ENCODE data around the gene SCN2B. TPM values are rescaled to one million over a fixed set of nuclear protein-coding genes. Genes with fewer than 3 reads are reported as not detected.
A peak's percentile ranks its signal among the peaks of the same experiment; 100 is the strongest.

The SCN2B gene
- total and polyA plus RNA-seq, 3 donors from 2014 or later: 0.24 to 0.70 (median 0.43) TPM

DNA sequence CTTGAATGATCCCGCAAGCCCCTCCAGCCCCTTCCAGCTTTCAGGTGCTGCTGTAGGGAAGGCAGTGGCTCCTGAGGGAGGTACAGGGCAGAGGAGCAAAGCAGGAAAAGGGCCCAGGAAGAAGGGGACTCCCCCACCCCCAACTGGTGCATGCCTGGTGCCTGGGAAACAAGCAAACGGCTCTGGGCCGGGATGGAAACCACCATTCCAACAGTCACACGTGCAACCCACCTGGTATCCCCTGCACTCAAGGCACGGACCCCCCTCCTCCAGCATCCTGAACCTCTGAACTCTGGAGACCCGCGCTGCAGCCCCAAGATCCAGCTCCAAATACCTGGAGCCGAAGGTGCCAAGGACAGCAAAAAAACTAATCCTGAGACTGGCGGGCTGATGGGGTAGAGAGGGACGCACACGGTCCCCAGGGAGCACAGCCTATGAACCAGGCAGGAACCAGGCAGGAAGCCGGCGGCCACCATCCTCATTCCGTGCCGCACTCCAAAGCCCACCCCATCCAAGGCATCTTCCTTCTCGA is 24.4 kb downstream of the SCN2B start:
- Histone ChIP-seq H3K36me3 (ENCODE audit: low read depth, missing control alignments) (no peaks in the 10 kb centered on the region), H3K4me3 (peak overlapping the region in 1 of 2 donors; percentile 64), H3K27me3 (no peaks in the 10 kb centered on the region), H3K4me1 (peaks cover 13% of the 10 kb centered on the region), H3K9me3 (no peaks in the 10 kb centered on the region), H3K27ac (no peak overlapping the region)
- intact Hi-C loops (cut with DNase I; ENCODE audit: low total_unique reads): no loop called here
- WGBS, 2 donors: 15 to 18% methylated on average over 10 to 16 of the region's 16 CpGs
- DNase-seq: no peak
- TF ChIP-seq POLR2A (IDR thresholded peaks at IDR 0.05) (no peak), CTCF (IDR thresholded peaks at IDR 0.05) (no peak)

- WGBS, 2 donors: 60 to 64% methylated on average over 5 of the region's 5 CpGs
- Histone ChIP-seq H3K36me3 (ENCODE audit: low read depth, missing control alignments) (no peaks in the 10 kb centered on the region), H3K4me3 (no peak overlapping the region), H3K27me3 (no peaks in the 10 kb centered on the region), H3K4me1 (peaks cover 11% of the 10 kb centered on the region), H3K27ac (no peak overlapping the region), H3K9me3 (no peaks in the 10 kb centered on the region)
- intact Hi-C loops (cut with DNase I; ENCODE audit: low total_unique reads): no loop called here
- no peak for TF ChIP-seq POLR2A (IDR thresholded peaks at IDR 0.05)
- TF ChIP-seq CTCF (IDR thresholded peaks at IDR 0.05): no peak
- DNase-seq: no peak
These were observed 25.0 kb downstream of the SCN2B start for GRCh38 chr11:118151431-118151830.

DNA sequence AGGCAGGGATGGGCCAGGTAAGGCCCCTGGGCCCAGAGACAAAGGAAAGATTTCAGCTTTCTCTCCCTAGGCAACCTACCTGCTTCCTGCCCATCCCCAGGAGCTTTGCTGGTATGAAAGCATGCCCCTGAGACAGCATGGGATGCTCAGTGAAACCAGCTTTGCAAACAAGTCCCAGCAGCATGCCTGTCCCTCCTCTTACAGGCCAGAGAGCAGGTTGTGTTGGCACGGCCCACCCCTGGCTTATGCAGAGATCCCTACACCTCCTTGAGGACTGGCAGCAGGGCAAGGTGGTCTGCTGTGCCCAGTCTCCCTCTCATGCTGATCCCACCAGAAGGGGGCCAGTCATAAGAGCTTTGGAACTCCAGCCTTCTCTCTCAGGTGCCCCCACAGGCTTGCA is 26.9 kb downstream of the SCN2B start:
- Histone ChIP-seq H3K27ac (no peak overlapping the region), H3K36me3 (ENCODE audit: low read depth, missing control alignments) (no peaks in the 10 kb centered on the region), H3K9me3 (no peaks in the 10 kb centered on the region), H3K4me1 (peaks cover 22% of the 10 kb centered on the region), H3K27me3 (no peaks in the 10 kb centered on the region), H3K4me3 (no peak overlapping the region)
- TF ChIP-seq CTCF (IDR thresholded peaks at IDR 0.05) (no peak), POLR2A (IDR thresholded peaks at IDR 0.05) (no peak)
- DNase-seq: no peak
- intact Hi-C loops (cut with DNase I; ENCODE audit: low total_unique reads): no loop called here
- WGBS, 2 donors: 88 to 100% methylated on average over 1 of the region's 1 CpG

DNA sequence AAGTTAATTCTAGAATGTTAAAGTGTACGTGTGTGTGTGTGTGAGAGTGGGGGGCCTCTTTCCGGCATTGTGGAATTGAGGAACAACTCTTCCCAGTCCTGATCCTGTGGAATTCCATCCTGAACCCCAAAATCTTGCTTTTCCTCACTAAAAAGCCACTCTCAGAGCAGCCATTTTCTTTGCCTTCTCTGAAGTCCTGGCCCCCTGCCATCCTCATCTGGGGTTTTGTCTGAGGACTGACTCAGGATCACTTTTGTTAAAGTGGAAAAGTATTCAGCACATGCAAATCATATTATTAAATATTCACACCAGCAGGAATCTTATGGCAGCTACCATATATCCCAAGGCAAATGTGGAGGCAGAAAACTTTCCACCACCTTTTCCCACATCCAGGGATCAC is 27.6 kb downstream of the SCN2B start:
- Histone ChIP-seq H3K9me3 (no peaks in the 10 kb centered on the region), H3K36me3 (ENCODE audit: low read depth, missing control alignments) (no peaks in the 10 kb centered on the region), H3K27ac (no peak overlapping the region), H3K4me3 (no peak overlapping the region), H3K27me3 (no peaks in the 10 kb centered on the region), H3K4me1 (peaks cover 22% of the 10 kb centered on the region)
- DNase-seq: peak; percentile 56
- intact Hi-C loops (cut with DNase I; ENCODE audit: low total_unique reads): no loop called here
- 72 to 91% methylated on average over 2 of the region's 2 CpGs for WGBS, 2 donors
- no peak for TF ChIP-seq CTCF (IDR thresholded peaks at IDR 0.05)
- TF ChIP-seq POLR2A (IDR thresholded peaks at IDR 0.05): no peak

GRCh38 chr11:118148240-118148639 is 28.2 kb downstream of the SCN2B start:
- Histone ChIP-seq H3K9me3 (no peaks in the 10 kb centered on the region), H3K4me1 (peaks cover 20% of the 10 kb centered on the region), H3K27me3 (no peaks in the 10 kb centered on the region), H3K4me3 (no peak overlapping the region), H3K36me3 (ENCODE audit: low read depth, missing control alignments) (no peaks in the 10 kb centered on the region), H3K27ac (no peak overlapping the region)
- WGBS, 2 donors: 78 to 81% methylated on average over 4 to 8 of the region's 8 CpGs
- intact Hi-C loops (cut with DNase I; ENCODE audit: low total_unique reads): no loop called here
- TF ChIP-seq POLR2A (IDR thresholded peaks at IDR 0.05) (no peak), CTCF (IDR thresholded peaks at IDR 0.05) (no peak)
- no peak for DNase-seq

All from testis (tissue), 3 donors.